ENCODE data around the gene MAPK8.
"Not testable (repeated sequence)": the region's sequence is repeated elsewhere in the genome, so short reads cannot be mapped to it uniquely, and the experiment has no call there.

MAPK8 gene

DNA sequence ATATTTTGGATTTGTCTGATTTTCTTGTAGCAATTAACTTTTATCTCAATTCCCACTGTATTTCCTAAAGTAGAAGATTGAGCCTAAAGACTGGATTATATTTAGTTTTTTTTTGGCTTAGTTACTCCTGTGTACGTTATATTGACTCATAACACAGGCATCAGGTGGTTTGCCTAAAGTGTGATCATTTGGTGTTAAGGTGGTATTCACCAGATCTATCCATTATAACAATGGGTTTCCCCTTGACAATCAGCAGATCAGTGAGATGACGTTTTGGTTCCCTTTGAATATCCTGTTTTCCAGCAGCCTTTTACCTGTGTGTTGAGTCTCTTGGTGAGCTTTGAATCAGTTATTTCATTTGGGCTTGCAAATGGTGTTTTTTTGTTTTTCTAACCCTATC, 18.1 kb downstream of the MAPK8 start:
- DNase-seq = no peak
- intact Hi-C loops (cut with DNase I) = no loop called here

DNA sequence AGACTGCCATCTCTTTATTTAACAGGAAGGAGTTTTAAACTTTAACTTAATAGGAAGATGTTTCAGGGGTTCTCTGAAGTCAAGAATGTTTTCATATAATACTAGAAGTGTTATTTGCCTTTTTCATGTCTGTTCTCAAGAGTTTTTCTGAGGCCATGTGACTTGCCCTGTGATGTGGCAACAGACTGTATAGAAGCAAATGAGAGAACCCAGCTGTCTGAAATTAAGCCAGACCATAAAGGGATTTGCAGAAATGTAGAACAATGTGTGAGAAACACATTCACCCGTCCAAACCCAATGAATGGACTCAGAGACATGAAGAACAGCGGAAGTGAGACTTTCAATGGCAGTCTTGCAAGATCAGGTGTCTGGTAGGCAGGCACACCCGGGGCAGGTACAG, 23.8 kb downstream of the MAPK8 start:
- DNase-seq = no peak
- intact Hi-C loops (cut with DNase I) = no loop called here

DNA sequence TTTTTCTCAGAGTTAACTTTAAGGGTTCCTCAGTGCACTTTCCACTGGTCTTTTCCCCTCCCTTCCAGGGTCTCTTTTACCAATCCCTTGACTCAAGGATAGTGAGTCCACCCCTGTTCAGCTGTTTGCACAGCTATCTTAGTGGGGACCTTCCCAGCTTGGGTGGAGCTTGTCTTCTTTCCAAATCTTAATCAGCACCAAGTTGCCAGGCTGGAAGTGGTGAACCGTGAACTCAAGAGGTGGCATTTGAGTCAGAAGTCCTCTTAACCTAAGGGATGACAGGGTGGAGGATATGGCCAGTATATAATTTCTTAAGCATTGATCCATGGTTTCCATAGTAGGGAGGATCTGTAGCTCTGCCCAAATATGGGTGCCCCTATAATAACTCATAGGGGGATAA, 25.0 kb downstream of the MAPK8 start:
- DNase-seq = no peak
- intact Hi-C loops (cut with DNase I) = no loop called here

DNA sequence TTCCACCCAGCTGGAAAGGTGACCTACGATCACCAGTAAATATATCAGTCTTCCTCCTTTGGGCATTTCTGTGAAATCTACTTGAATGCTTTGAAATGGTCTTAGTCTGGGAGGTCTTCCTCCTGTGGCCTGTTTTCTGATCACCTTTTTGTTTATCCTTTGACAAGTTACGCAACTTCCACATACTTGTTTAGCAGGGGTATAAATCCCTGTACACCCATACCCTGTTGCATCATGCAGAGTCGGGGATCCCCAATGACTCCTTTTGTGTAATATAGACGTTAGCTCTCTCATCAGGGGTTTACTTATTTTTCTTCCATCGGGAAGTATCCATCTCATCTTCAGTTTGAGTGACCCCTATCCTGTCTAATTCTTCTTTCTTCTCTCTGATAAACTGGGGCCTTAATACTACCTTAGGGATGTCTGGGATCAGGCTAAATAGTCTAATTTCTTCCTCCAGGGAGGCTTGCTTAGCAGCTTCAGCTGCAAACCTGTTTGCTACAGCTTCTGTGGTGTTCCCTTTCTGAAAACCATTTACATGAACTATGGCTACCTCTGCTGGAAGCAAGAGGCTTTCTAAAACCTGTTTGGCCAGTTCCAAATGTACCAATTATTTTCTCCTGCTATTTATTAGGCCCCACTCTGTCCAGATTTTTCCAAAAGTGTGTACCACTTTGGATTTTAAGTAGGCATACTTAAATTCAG, 25.8 kb downstream of the MAPK8 start:
- DNase-seq = no peak
- intact Hi-C loops (cut with DNase I) = no loop called here

DNA sequence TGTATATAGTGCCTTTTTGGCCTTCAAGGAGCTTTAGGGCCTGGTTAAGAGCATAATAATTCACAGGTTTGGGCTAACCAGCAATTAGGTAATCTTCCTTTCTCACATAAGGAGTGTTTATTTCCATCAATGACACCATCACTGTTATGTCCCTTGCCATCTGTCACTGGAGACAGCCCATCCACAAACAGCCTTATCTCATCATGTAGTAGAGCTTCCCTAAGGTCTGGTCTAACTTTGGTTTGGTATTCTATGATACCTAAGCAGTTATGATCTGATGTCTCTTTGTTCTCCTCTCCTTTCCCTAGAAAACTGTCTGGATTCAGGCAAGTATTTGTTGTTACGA, 26.4 kb downstream of the MAPK8 start:
- DNase-seq = no peak
- intact Hi-C loops (cut with DNase I) = no loop called here

DNA sequence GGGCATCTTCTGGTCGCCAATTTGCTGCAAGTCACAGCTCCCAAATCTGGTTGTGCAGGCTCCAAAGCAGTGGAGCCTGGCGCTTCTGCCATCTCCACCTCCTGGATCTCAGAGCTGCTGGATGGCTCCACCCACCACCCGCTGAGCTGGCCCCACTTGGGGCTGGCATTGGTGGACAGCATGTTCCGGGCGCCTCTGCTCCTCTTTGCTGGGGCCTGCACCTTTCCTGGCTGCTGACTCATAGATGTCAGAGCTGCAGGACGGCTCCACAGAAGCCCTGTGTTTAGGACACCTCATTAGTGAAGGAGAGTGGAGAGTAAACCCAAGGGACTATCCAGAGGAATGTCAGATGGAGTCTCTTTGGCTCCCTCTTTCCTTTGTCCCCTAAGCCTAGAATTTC, 27.4 kb downstream of the MAPK8 start:
- intact Hi-C loops (cut with DNase I) = no loop called here
- DNase-seq = no peak

GRCh38 chr10:48335788-48336187, 29.3 kb downstream of the MAPK8 start:
- no peak for DNase-seq
- intact Hi-C loops (cut with DNase I) = no loop called here

DNA sequence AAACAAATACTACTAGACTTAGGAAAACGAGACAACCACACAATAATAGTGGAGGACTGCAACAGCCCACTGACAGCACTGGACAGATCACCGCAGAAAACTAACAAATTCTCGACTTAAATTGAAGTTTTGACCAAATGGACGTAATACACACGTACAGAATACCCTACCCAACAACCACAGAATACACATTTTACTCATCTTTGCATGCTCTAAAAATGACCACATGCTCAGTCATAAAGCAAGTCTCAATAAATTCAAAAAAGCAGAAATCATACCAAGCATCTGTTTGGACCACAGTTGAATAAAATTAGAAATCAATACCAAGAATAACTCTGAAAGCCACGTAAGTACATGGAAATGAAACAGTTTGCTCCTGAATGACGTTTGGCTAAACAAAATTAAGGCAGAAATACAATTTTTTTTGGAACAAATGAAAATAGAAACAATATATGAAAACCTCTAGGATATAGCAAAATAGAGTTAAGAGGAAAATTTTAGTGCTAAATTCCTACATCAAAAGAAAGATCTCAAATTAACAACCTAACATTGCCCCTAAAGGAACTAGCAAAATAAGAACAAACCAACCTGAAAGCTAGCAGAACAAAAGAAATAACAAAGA, 30.6 kb downstream of the MAPK8 start:
- no peak for DNase-seq
- intact Hi-C loops (cut with DNase I) = no loop called here

DNA sequence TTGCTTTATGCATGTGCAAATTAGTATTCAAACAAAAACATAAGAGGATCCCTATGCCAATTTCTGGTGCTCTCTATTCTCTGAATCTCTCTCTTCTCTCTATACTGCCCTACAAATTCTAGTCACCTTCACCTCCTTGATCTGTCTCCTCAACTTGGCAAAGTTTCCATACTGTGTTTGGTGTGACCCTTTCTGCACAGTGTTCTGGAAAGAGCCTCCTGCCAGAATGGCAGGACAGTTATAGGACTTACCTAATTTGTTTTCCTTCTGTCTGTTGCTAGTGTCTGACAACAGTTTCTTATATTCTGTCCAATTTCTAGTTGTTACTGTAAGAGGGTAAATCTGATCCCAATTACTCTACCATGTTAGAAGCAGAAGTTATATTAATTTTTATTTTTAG, 34.3 kb downstream of the MAPK8 start:
- no peak for DNase-seq
- intact Hi-C loops (cut with DNase I) = no loop called here

DNA sequence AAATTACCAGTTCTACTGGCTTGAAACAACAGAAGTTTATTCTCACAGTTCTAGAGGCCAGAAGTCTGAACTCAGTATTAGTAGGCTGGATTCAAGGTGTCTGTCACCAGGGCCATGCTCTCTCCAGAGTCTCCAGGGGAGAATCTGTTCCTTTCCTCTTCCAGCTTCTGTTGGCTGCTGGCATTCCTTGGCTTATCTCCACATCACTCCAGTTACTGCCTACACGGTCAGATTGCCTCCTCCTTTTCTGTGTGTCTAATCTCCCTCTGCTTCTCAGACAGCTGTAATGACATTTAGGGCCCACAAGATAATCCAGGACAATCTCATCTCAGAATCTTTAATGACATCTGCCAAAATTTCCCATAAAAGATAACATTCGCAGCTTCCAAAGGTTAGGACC, 36.6 kb downstream of the MAPK8 start:
- intact Hi-C loops (cut with DNase I) = no loop called here
- DNase-seq = no peak

DNA sequence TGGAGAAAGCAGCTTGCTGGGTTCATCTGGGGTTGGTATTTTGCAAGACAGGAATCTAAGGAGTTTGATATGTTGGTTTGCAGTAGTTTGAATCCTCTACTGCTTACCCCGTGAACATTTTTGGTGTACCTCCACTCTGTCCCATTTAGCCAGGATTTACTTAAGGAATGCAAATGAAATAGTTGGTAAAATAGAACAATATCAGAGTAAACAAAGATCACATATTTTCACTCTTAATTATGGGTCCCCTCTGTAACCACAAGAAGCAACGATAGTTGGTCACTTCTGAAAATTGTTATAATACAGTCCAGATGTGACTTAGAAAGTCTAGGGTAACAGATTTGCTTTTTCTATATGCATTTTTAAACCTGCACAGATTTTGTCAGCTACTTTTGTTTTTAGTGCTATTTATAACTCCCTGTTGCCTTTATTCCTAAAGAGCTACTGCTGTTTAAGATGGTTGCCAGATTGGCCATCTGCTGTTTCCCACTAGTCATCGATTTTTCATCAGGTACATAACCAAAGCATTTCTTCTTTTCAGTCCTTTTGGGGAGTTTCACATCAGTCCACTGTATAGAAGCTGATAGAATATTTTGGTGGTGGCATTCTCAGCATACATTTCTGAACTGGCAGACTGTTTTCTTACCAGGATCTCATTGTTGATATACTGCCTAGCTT, 37.6 kb downstream of the MAPK8 start:
- DNase-seq = no peak

GRCh38 chr10:48346248-48346647, 39.8 kb downstream of the MAPK8 start:
- not testable (repeated sequence) for DNase-seq

More for the DNA sequence above, 37.6 kb downstream of the MAPK8 start:
- intact Hi-C loops (cut with DNase I) = no loop called here

DNA sequence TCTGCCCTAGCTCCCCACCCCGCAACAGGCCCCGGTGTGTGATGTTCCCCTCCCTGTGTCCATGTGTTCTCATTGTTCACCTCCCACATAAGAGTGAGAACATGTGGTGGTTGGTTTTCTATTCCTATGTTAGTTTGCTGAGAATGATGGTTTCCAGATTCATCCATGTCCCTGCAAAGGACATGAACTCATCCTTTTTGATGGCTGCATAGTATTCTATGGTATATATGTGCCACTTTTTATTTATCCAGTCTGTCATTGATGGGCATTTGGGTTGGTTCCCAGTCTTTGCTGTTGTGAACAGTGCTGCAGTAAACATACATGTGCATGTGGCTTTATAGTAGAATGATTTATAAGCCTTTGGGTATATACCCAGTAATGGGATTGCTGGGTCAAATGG, 41.1 kb downstream of the MAPK8 start:
- DNase-seq; intact Hi-C loops (cut with DNase I): not testable (repeated sequence)

More at GRCh38 chr10:48346248-48346647, 39.8 kb downstream of the MAPK8 start:
- intact Hi-C loops (cut with DNase I) = not testable (repeated sequence)

GRCh38 chr10:48347943-48348342, 41.5 kb downstream of the MAPK8 start:
- intact Hi-C loops (cut with DNase I); DNase-seq: not testable (repeated sequence)

DNA sequence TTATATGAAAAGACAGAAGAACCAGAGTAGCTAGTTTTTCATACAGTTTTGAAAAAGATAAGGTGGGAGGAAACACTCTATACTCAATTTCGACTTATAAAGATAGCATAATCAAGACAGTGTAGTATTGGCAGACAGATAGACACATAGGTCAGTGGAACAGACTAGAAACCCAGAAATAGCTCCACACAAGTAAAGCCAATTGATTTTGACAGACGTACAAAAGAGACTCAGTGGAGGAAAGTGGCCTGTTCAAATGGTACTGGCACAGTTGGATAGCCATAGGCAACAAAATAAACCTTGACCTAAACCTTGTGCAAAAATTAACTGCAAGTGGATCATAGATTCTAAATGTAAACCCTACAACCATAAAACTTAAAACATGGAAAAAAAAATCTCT, 46.8 kb downstream of the MAPK8 start:
- intact Hi-C loops (cut with DNase I) = no loop called here
- DNase-seq = no peak

DNA sequence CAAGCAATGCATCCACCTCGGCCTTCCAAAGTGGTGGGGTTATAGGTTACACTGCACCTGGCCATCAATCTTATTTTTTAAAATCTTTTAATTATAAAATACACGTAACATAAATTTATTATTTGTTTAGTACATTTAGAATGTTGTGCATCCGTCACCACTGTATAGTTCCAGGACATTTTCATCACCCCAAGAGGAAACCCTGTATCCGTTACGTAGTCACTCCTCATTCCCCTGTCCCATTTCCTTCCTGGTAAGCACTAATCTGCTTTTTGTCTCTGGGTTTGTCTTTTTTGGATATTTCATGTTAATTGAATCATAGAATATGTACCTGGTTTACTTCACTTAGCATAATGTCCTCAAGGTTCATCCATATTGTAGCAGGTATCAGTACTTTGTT, 51.2 kb downstream of the MAPK8 start:
- intact Hi-C loops (cut with DNase I) = no loop called here
- DNase-seq = no peak

- DNase-seq = no peak
- intact Hi-C loops (cut with DNase I) = no loop called here
These were observed 51.7 kb downstream of the MAPK8 start for GRCh38 chr10:48358162-48358561.

- intact Hi-C loops (cut with DNase I) = no loop called here
- DNase-seq = no peak
These were observed 52.4 kb downstream of the MAPK8 start for GRCh38 chr10:48358838-48359237.

GRCh38 chr10:48361176-48361575, 54.7 kb downstream of the MAPK8 start:
- intact Hi-C loops (cut with DNase I) = loop anchor here (5.0 kb wide), 1 partner anchor 151 kb away; no protein-coding TSS in a partner anchor
- no peak for DNase-seq

DNA sequence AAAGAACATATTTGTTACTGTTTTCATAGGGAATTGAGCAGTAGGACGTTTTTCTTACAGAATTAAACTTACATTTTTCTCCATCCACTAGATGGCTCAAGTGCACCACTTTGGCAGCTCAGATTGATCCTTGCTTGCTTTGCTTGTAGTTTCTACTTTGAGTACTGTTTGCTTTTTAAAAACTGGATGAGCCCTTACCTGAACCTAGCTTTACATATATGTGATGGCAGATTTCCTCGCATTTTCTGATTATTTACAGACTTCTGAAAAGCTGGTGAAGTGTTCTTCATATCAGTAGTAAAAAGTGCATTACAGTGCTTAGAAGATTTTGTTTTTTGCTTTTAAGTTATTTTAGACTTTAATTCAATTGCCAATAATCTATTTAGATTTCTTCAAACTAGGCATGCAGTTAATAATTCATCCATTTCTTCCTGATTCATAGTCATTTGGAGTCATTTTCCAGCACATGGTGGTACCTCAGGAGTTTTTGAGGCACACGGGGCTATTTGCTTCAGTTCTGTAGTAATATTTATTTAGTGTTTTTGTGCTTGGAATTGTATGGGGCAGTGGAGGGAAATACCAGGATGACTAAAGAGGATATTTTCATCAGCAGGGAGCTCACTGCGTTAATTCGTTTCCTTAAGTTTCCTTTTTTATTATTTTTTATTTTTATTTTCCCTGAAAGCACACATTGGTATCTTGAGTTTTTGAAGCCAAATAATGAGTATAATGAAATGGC, 57.3 kb downstream of the MAPK8 start:
- peak in 31 of 42 donors; percentile 2 to 75 (median 48) for DNase-seq
- intact Hi-C loops (cut with DNase I) = loop anchor here (5.0 kb wide), 1 partner anchor 149 kb away; no protein-coding TSS in a partner anchor

Measured in head of caudate nucleus (tissue), 42 donors.